NCI-H748 treated with DMSO at 0.1 percent for 48 hours (cell line): Measurements from ENCODE around the gene KRTAP5-2.

Source experiments
- DNase-seq: peaks from one replicate; lab custom pipeline; 2025; lab: John Stamatoyannopoulos, UW

KRTAP5-2 gene

GRCh38 chr11:1567721-1568100, 30.4 kb downstream of the KRTAP5-2 start:
- DNase-seq = no peak

GRCh38 chr11:1567052-1567720, 30.9 kb downstream of the KRTAP5-2 start:
- no peak for DNase-seq

GRCh38 chr11:1566381-1567051, 31.6 kb downstream of the KRTAP5-2 start:
- no peak for DNase-seq

GRCh38 chr11:1565904-1566247, 32.2 kb downstream of the KRTAP5-2 start:
- no peak for DNase-seq

GRCh38 chr11:1565173-1565903, 32.8 kb downstream of the KRTAP5-2 start:
- no peak for DNase-seq

- DNase-seq = no peak
Observed at GRCh38 chr11:1564535-1565172, 33.4 kb downstream of the KRTAP5-2 start.

- no peak for DNase-seq
Observed at GRCh38 chr11:1563697-1564534, 34.2 kb downstream of the KRTAP5-2 start.

GRCh38 chr11:1563149-1563638, 34.9 kb downstream of the KRTAP5-2 start:
- no peak for DNase-seq

GRCh38 chr11:1562469-1563148, 35.5 kb downstream of the KRTAP5-2 start:
- no peak for DNase-seq

- no peak for DNase-seq
Observed at GRCh38 chr11:1561955-1562354, 36.1 kb downstream of the KRTAP5-2 start.

GRCh38 chr11:1561266-1561665, 36.8 kb downstream of the KRTAP5-2 start:
- DNase-seq = no peak

- DNase-seq = no peak
Observed at GRCh38 chr11:1560649-1561251, 37.3 kb downstream of the KRTAP5-2 start.

- no peak for DNase-seq
Observed at GRCh38 chr11:1560002-1560648, 38.0 kb downstream of the KRTAP5-2 start.

GRCh38 chr11:1559111-1559951, 38.8 kb downstream of the KRTAP5-2 start:
- DNase-seq = no peak

GRCh38 chr11:1558775-1559110, 39.4 kb downstream of the KRTAP5-2 start:
- DNase-seq = no peak

- no peak for DNase-seq
Observed at GRCh38 chr11:1557904-1558774, 40.0 kb downstream of the KRTAP5-2 start.

GRCh38 chr11:1557051-1557884, 40.8 kb downstream of the KRTAP5-2 start:
- DNase-seq = no peak
